Fibroblast of lung (primary cell): Measurements from ENCODE around the gene CAMSAP3. TPM values are rescaled to one million over a fixed set of nuclear protein-coding genes. Genes with fewer than 3 reads are reported as not detected.

Source experiments
- DNase-seq, 2 donors: peaks; one replicate each; pipeline versions ENCODE4 v3.0.0 to v3.0.0-alpha.2; 2010; ENCODE audit warnings: low read depth in 2 of 2
- H2AFZ ChIP-seq: 2 replicates; pipeline ENCODE4 v1.5.1; 2012; ENCODE audit warnings: low read length, control low read depth, inconsistent platforms
- H3K27ac ChIP-seq: 2 replicates; pipeline ENCODE4 v1.5.1; 2011; ENCODE audit warnings: low read length, control low read depth; ENCODE audit not compliant: insufficient read depth
- H3K27me3 ChIP-seq: 2 replicates; pipeline ENCODE4 v1.5.1; 2011; ENCODE audit warnings: mild to moderate bottlenecking, low read length; ENCODE audit not compliant: control insufficient read depth, insufficient read depth
- H3K36me3 ChIP-seq: 2 replicates; pipeline ENCODE4 v1.5.1; 2011; ENCODE audit warnings: low read length; ENCODE audit not compliant: control insufficient read depth, insufficient read depth
- H3K4me1 ChIP-seq: 2 replicates; pipeline ENCODE4 v1.5.1; 2011; ENCODE audit warnings: low read length; ENCODE audit not compliant: control insufficient read depth, insufficient read depth; ENCODE audit errors: extremely low read depth
- H3K4me2 ChIP-seq: 2 replicates; pipeline ENCODE4 v1.5.1; 2011; ENCODE audit warnings: low read length, control low read depth; ENCODE audit not compliant: insufficient read depth; ENCODE audit errors: extremely low read depth
- H3K4me3 ChIP-seq, 4 experiments: fragments of 200-600 bp in 1 of 4; sonication (generic) in 1 of 4; replicated peaks in 1 of 4; 2 replicates each; pipeline ENCODE4 v1.5.1; 2011 to 2016; ENCODE audit warnings: low read length in 4 of 4, low read depth in 3 of 4, mild to moderate bottlenecking in 3 of 4, control low read depth in 2 of 4, inconsistent platforms in 1 of 4, mixed read lengths in 1 of 4; ENCODE audit not compliant: insufficient read depth in 1 of 4; ENCODE audit errors: control extremely low read depth in 1 of 4
- H3K79me2 ChIP-seq: 2 replicates; pipeline ENCODE4 v1.5.1; 2012; ENCODE audit warnings: mild to moderate bottlenecking, low read length, inconsistent platforms; ENCODE audit not compliant: control insufficient read depth, insufficient read depth
- H3K9ac ChIP-seq: 2 replicates; pipeline ENCODE4 v1.5.1; 2011; ENCODE audit warnings: mild to moderate bottlenecking, low read length, control low read depth; ENCODE audit not compliant: insufficient read depth
- H3K9me3 ChIP-seq: 2 replicates; pipeline ENCODE4 v1.5.1; 2012; ENCODE audit warnings: low read depth, low read length; ENCODE audit not compliant: control insufficient read depth, insufficient read depth
- H4K20me1 ChIP-seq: 2 replicates; pipeline ENCODE4 v1.5.1; 2011; ENCODE audit warnings: low read length; ENCODE audit not compliant: control insufficient read depth, insufficient read depth; ENCODE audit errors: extremely low read depth
- CTCF ChIP-seq, 2 donors: IDR thresholded peaks in 1 of 2; conservative IDR thresholded peaks in 1 of 2; 1 replicate in 1 of 2; 2 replicates in 1 of 2; pipeline ENCODE4 v1.5.1; 2011 to 2012; ENCODE audit warnings: low read length in 2 of 2, control low read depth in 1 of 2, inconsistent platforms in 1 of 2, low read depth in 1 of 2, mild to moderate bottlenecking in 1 of 2
- EZH2 ChIP-seq: IDR thresholded peaks from 2 replicates; pipeline ENCODE4 v1.5.1; 2012; ENCODE audit warnings: low read length, control low read depth, mild to moderate bottlenecking; ENCODE audit errors: missing control alignments
- polyA plus RNA-seq, 2 donors: library from polyadenylated mRNA; depleted of rRNA in 1 of 2; stranded (reverse) in 1 of 2; unstranded in 1 of 2; fragments of >200 nt; gene quantifications; 2 replicates each; pipeline ENCODE4 v1.2.1, GENCODE V29; 2011 to 2012; ENCODE audit warnings: missing spikeins in 1 of 2
- total RNA-seq: library from RNA; depleted of rRNA; stranded (reverse); fragments of >200 nt; gene quantifications from 2 replicates; pipeline ENCODE4 v1.2.1, GENCODE V29; 2014

CAMSAP3 gene
- total and polyA plus RNA-seq, 2 donors (not counting 1 experiment from before 2014, with no cell fraction given), result not detected

- no peak for DNase-seq
- no peak overlapping the region for H2AFZ ChIP-seq
- no peaks in the 10 kb centered on the region for H3K36me3 ChIP-seq
- no peak overlapping the region for H3K27ac ChIP-seq
- H3K4me3 ChIP-seq, result no peak overlapping the region
- H3K4me1 ChIP-seq, result no peaks in the 10 kb centered on the region
- no peaks in the 10 kb centered on the region for H4K20me1 ChIP-seq
- H3K9me3 ChIP-seq, result no peaks in the 10 kb centered on the region
- no peak overlapping the region for H3K4me2 ChIP-seq
- TF ChIP-seq CTCF (conservative IDR thresholded peaks at IDR 0.05 in 1 of 2, IDR thresholded peaks at IDR 0.05 in 1 of 2; ENCODE audit: low read depth in 1 of 2, low read length in 2 of 2) (no peak), EZH2 (no peak)
- no peaks in the 10 kb centered on the region for H3K27me3 ChIP-seq
- no peaks in the 10 kb centered on the region for H3K79me2 ChIP-seq
- H3K9ac ChIP-seq, result no peak overlapping the region
These were observed 16.5 kb upstream of the CAMSAP3 start for GRCh38 chr19:7579182-7579581.

- TF ChIP-seq EZH2 (no peak), CTCF (conservative IDR thresholded peaks at IDR 0.05 in 1 of 2, IDR thresholded peaks at IDR 0.05 in 1 of 2; ENCODE audit: low read depth in 1 of 2, low read length in 2 of 2) (no peak)
- Histone ChIP-seq H3K4me2 (no peak overlapping the region), H3K4me1 (no peaks in the 10 kb centered on the region), H3K36me3 (no peaks in the 10 kb centered on the region), H3K4me3 (no peak overlapping the region), H3K27ac (no peak overlapping the region), H4K20me1 (no peaks in the 10 kb centered on the region), H3K27me3 (no peaks in the 10 kb centered on the region), H3K9ac (no peak overlapping the region), H3K79me2 (no peaks in the 10 kb centered on the region), H2AFZ (no peak overlapping the region), H3K9me3 (no peaks in the 10 kb centered on the region)
- no peak for DNase-seq
These were observed 13.2 kb upstream of the CAMSAP3 start for GRCh38 chr19:7582446-7582845.

- no peak for DNase-seq
- no peak overlapping the region for H3K4me2 ChIP-seq
- H4K20me1 ChIP-seq, result no peaks in the 10 kb centered on the region
- H3K27ac ChIP-seq, result no peak overlapping the region
- H3K4me1 ChIP-seq, result no peaks in the 10 kb centered on the region
- H3K9me3 ChIP-seq, result no peaks in the 10 kb centered on the region
- no peaks in the 10 kb centered on the region for H3K36me3 ChIP-seq
- no peak overlapping the region for H3K9ac ChIP-seq
- H3K4me3 ChIP-seq, result no peak overlapping the region
- TF ChIP-seq CTCF (conservative IDR thresholded peaks at IDR 0.05 in 1 of 2, IDR thresholded peaks at IDR 0.05 in 1 of 2; ENCODE audit: low read depth in 1 of 2, low read length in 2 of 2) (no peak), EZH2 (no peak)
- H3K79me2 ChIP-seq, result no peaks in the 10 kb centered on the region
- H2AFZ ChIP-seq, result no peak overlapping the region
- H3K27me3 ChIP-seq, result peaks cover 3% of the 10 kb centered on the region
These were observed 5.8 kb upstream of the CAMSAP3 start for GRCh38 chr19:7589822-7590221.
